DND-41 (cell line): ENCODE measurements around the gene CAND1.

ENCODE experiments used
- CTCF ChIP-seq: IDR thresholded peaks from 2 replicates; pipeline ENCODE4 v1.5.1; 2012; ENCODE audit warnings: borderline replicate concordance, low read length, moderate library complexity, mild to moderate bottlenecking; ENCODE audit not compliant: poor library complexity, severe bottlenecking; ENCODE audit errors: extremely low read depth
- EZH2 ChIP-seq: IDR thresholded peaks from 3 replicates; pipeline ENCODE4 v1.6.1; 2012; ENCODE audit warnings: borderline replicate concordance, low read depth, mild to moderate bottlenecking, moderate library complexity, low read length, inconsistent platforms; ENCODE audit not compliant: severe bottlenecking

- TF ChIP-seq CTCF (no peak), EZH2 (no peak)
These were observed 69.3 kb downstream of the CAND1 start for GRCh38 chr12:67338426-67338825.
